HCT116 (cell line): ENCODE measurements around the gene KAT14. TPM values are rescaled to one million over a fixed set of nuclear protein-coding genes. Genes with fewer than 3 reads are reported as not detected.

Source experiments
- ATAC-seq: fragments of 200-7000 bp; cut with Tn5 transposase; 2 replicates; pipeline ENCODE4 v1.9.1; 2020; ENCODE audit warnings: mild to moderate bottlenecking, moderate library complexity
- BruUV-seq: library from RNA; stranded (reverse); fragments of 400-500 nt; replicated peaks from 2 replicates; lab custom pipeline; 2021; lab: Mats Ljungman, UMichigan
- CTCF ChIA-PET: fragments of 300-600 bp; sonication (Branson Sonifier 250); formaldehyde crosslinking; loops from one replicate; lab custom pipeline; 2021; ENCODE audit warnings: antibody characterized with exemption; lab: Charles Lee
- POLR2A ChIA-PET: fragments of 300-600, 350-600 bp; sonication (Branson Sonifier 250); formaldehyde crosslinking; loops from one replicate; lab custom pipeline; 2021; ENCODE audit warnings: antibody characterized with exemption; lab: Charles Lee
- RAD21 ChIA-PET, 2 experiments: fragments of 300-600 bp; sonication (Branson Sonifier 250); formaldehyde crosslinking; loops; one replicate each; lab custom pipeline; 2023; ENCODE audit warnings: low total read pairs in 2 of 2; ENCODE audit not compliant: uncharacterized antibody in 2 of 2, unreplicated experiment in 2 of 2, low non-redundant PET in 1 of 2; lab: Charles Lee
- DNase-seq: peaks from one replicate; pipeline ENCODE4 v3.0.0-alpha.2; 2010; ENCODE audit warnings: low read depth, low spot score
- H2AFZ ChIP-seq: fragments of 200-600 bp; shearing (Covaris generic), sonication (generic); 2 replicates; pipeline ENCODE4 v1.6.1; 2017; ENCODE audit warnings: low read depth, mixed run types, mixed read lengths, antibody characterized with exemption, low read length; ENCODE audit not compliant: poor library complexity, severe bottlenecking
- H3K27ac ChIP-seq: 2 replicates; pipeline ENCODE4 v1.5.1; 2012; ENCODE audit warnings: low read depth, low read length
- H3K27me3 ChIP-seq: fragments of 200-600 bp; sonication (generic); 2 replicates; pipeline ENCODE4 v1.6.1; 2016; ENCODE audit warnings: mixed run types, low read length, mixed read lengths; ENCODE audit not compliant: insufficient read depth
- H3K36me3 ChIP-seq, 2 experiments: fragments of 200-500 bp in 1 of 2; fragments of 200-600 bp in 1 of 2; sonication (Bioruptor generic) in 1 of 2; sonication (generic) in 1 of 2; 2 replicates each; pipeline versions ENCODE4 v1.5.1 to v1.6.1; 2014 to 2016; ENCODE audit warnings: low read length in 2 of 2, inconsistent platforms in 1 of 2, mixed read lengths in 1 of 2, mixed run types in 1 of 2; ENCODE audit not compliant: insufficient read depth in 2 of 2, control insufficient read depth in 1 of 2
- H3K4me1 ChIP-seq, 2 experiments: fragments of 200-600 bp in 1 of 2; sonication (generic) in 1 of 2; 2 replicates each; pipeline versions ENCODE4 v1.5.1 to v1.6.1; 2012 to 2017; ENCODE audit warnings: low read length in 2 of 2, inconsistent platforms in 1 of 2, mild to moderate bottlenecking in 1 of 2, mixed read lengths in 1 of 2, mixed run types in 1 of 2, moderate library complexity in 1 of 2; ENCODE audit not compliant: insufficient read depth in 2 of 2, control insufficient read depth in 1 of 2
- H3K4me2 ChIP-seq: fragments of 200-600 bp; sonication (generic); 2 replicates; pipeline ENCODE4 v1.6.1; 2017; ENCODE audit warnings: mixed run types, low read length, mixed read lengths
- H3K4me3 ChIP-seq, 2 experiments: fragments of 200-600 bp in 1 of 2; sonication (generic) in 1 of 2; replicated peaks in 1 of 2; 2 replicates each; pipeline ENCODE4 v1.5.1; 2011 to 2016; ENCODE audit warnings: low read length in 2 of 2, control low read depth in 1 of 2, low read depth in 1 of 2, mild to moderate bottlenecking in 1 of 2, mixed read lengths in 1 of 2, mixed run types in 1 of 2
- H3K79me2 ChIP-seq: fragments of 200-600 bp; sonication (generic); 2 replicates; pipeline ENCODE4 v1.6.1; 2017; ENCODE audit warnings: mild to moderate bottlenecking, mixed run types, low read length, moderate library complexity, mixed read lengths; ENCODE audit not compliant: insufficient read depth
- H3K9ac ChIP-seq: fragments of 200-600 bp; sonication (generic); 2 replicates; pipeline ENCODE4 v1.6.1; 2016; ENCODE audit warnings: low read length, mixed read lengths
- H3K9me2 ChIP-seq: fragments of 200-600 bp; sonication (generic), shearing (Covaris generic); 2 replicates; pipeline ENCODE4 v1.6.1; 2017; ENCODE audit warnings: mixed run types, mild to moderate bottlenecking, moderate library complexity; ENCODE audit not compliant: insufficient read depth
- H3K9me3 ChIP-seq, 2 experiments: fragments of 200-500 bp in 1 of 2; fragments of 200-600 bp in 1 of 2; sonication (Bioruptor generic) in 1 of 2; sonication (generic) in 1 of 2; 2 replicates each; pipeline ENCODE4 v1.6.1; 2014 to 2017; ENCODE audit warnings: low read length in 2 of 2, mixed read lengths in 2 of 2, inconsistent platforms in 1 of 2, low read depth in 1 of 2, mild to moderate bottlenecking in 1 of 2, mixed run types in 1 of 2, moderate library complexity in 1 of 2; ENCODE audit not compliant: control insufficient read depth in 1 of 2, insufficient read depth in 1 of 2
- H4K20me1 ChIP-seq: fragments of 200-600 bp; sonication (generic), shearing (Covaris generic); 2 replicates; pipeline ENCODE4 v1.6.1; 2017; ENCODE audit warnings: mixed run types, mild to moderate bottlenecking, moderate library complexity; ENCODE audit not compliant: insufficient read depth
- RAD21 ChIP-seq: IDR thresholded peaks from 2 replicates; pipeline ENCODE4 v1.6.1; 2012; ENCODE audit warnings: low read depth, mild to moderate bottlenecking
- REST ChIP-seq: IDR thresholded peaks from 2 replicates; pipeline ENCODE4 v1.6.1; 2012; ENCODE audit warnings: low read depth
- TCF7L2 ChIP-seq: IDR thresholded peaks from 2 replicates; pipeline ENCODE4 v1.7.0; 2011; ENCODE audit warnings: borderline replicate concordance, inconsistent platforms; ENCODE audit not compliant: insufficient read depth, insufficient read length; ENCODE audit errors: extremely low read depth
- ZBTB33 ChIP-seq: IDR thresholded peaks from 2 replicates; pipeline ENCODE4 v1.6.1; 2011; ENCODE audit warnings: mild to moderate bottlenecking, low read length, moderate library complexity; ENCODE audit not compliant: insufficient replicate concordance; ENCODE audit errors: extremely low read depth
- intact Hi-C: fragments of 100-400 bp; cut with micrococcal nuclease; formaldehyde crosslinking; loops from 2 replicates; pipeline ENCODE4 v1.10.0; 2022
- total RNA-seq: library from RNA; stranded (reverse); gene quantifications from one replicate; pipeline ENCODE4 v1.2.1, GENCODE V29; 2021; ENCODE audit not compliant: unreplicated experiment

KAT14 gene
- total RNA-seq, 1 experiment from 2014 or later = 11.4 TPM

- Histone ChIP-seq H3K9ac (no peak overlapping the region), H4K20me1 (no peaks in the 10 kb centered on the region), H2AFZ (no peak overlapping the region), H3K27ac (no peak overlapping the region), H3K4me2 (no peak overlapping the region), H3K27me3 (no peaks in the 10 kb centered on the region), H3K36me3 (no peaks in the 10 kb centered on the region; a peak in 1 of 4 replicates), H3K79me2 (no peaks in the 10 kb centered on the region), H3K4me3 (no peak overlapping the region), H3K9me2 (no peaks in the 10 kb centered on the region), H3K9me3 (no peaks in the 10 kb centered on the region), H3K4me1 (no peaks in the 10 kb centered on the region)
- ChIA-PET POLR2A (interaction anchor here (1.2 kb wide), 1 partner anchor 205 kb away, joined by 3 read pairs; no protein-coding TSS in a partner anchor), RAD21 (no interaction called here), CTCF (no interaction called here)
- DNase-seq (no peak), ATAC-seq (no peak)
- no peak for TF ChIP-seq TCF7L2
- no peak for TF ChIP-seq RAD21
- no peak for TF ChIP-seq ZBTB33
- TF ChIP-seq REST = no peak
- intact Hi-C loops = no loop called here
- no TSS peak for BruUV-seq
Measured at GRCh38 chr20:18172379-18172778, 34.7 kb downstream of the KAT14 start.
